NOMO-1 treated with dmso at 0.1 percent for 144 hours (cell line): ENCODE results near the gene CACNA1H.

Source experiments
- DNase-seq: peaks from one replicate; lab custom pipeline; 2025; ENCODE audit not compliant: unreplicated experiment; lab: John Stamatoyannopoulos, UW

CACNA1H gene

DNA sequence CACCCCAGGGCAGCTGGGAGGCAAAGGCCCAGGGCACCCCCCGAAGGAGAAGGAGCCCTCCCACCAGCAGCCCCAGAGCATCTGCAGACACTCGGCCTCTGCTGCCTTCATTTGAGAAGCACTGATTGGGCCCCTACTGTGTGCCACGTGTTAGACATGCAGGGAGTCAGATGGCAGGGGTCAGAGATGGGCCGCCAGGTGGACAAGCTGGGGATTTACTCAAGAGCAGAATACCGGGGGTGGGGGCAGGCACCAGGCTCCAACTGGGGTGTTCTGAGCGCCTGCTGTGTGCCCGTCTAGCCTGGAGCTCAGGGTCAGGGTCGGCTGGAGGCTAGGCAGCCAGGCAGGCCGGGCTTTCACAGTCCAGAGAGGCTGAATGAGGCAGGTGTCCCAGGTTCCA, 53.4 kb downstream of the CACNA1H start:
- no peak for DNase-seq

GRCh38 chr16:1206786-1207185, 53.9 kb downstream of the CACNA1H start:
- no peak for DNase-seq

GRCh38 chr16:1208239-1208830, 55.4 kb downstream of the CACNA1H start:
- DNase-seq = no peak

DNA sequence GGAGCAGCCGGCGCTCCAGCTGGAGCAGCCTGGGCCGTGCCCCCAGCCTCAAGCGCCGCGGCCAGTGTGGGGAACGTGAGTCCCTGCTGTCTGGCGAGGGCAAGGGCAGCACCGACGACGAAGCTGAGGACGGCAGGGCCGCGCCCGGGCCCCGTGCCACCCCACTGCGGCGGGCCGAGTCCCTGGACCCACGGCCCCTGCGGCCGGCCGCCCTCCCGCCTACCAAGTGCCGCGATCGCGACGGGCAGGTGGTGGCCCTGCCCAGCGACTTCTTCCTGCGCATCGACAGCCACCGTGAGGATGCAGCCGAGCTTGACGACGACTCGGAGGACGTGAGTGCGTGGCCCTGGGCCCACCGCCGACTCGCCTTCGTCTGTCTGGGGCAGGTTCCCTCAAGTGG, 56.2 kb downstream of the CACNA1H start:
- no peak for DNase-seq

DNA sequence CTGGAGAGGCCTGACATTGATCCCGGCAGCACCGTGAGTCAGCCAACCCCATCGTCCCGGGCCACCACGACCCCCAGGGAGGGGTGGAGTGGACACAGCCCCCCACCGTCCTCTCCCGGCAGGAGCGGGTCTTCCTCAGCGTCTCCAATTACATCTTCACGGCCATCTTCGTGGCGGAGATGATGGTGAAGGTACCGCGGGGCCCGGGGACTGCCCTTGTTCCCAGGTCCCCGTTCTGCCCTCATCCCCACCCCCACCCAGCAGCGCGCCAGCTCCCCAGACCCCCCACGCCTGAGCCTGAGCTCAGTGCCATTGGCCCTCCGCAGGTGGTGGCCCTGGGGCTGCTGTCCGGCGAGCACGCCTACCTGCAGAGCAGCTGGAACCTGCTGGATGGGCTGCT, 57.6 kb downstream of the CACNA1H start:
- no peak for DNase-seq

DNA sequence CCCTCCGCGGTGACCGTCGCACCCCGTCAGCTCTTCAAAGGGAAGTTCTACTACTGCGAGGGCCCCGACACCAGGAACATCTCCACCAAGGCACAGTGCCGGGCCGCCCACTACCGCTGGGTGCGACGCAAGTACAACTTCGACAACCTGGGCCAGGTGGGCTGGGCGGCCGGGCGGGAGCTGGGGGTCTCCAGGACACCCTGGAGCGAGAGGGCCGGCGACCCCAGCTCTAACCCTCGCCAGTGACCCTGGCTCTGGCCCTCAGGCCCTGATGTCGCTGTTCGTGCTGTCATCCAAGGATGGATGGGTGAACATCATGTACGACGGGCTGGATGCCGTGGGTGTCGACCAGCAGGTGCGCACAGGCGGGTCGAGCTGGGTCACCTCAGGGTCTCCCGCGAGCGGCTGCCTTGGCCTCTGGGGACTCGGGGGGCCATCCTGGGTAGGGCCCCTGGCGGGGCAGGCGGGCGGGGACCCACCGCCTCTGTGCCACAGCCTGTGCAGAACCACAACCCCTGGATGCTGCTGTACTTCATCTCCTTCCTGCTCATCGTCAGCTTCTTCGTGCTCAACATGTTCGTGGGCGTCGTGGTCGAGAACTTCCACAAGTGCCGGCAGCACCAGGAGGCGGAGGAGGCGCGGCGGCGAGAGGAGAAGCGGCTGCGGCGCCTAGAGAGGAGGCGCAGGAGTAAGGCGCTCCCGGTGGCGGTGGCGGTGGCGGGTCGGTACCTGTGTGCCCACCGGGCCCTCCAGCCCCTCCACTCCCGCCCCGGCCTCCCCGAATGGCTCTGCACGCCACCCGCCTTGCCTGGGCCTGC, 58.8 kb downstream of the CACNA1H start:
- no peak for DNase-seq

- DNase-seq = no peak
These were observed 59.8 kb downstream of the CACNA1H start for GRCh38 chr16:1212616-1213194.

DNA sequence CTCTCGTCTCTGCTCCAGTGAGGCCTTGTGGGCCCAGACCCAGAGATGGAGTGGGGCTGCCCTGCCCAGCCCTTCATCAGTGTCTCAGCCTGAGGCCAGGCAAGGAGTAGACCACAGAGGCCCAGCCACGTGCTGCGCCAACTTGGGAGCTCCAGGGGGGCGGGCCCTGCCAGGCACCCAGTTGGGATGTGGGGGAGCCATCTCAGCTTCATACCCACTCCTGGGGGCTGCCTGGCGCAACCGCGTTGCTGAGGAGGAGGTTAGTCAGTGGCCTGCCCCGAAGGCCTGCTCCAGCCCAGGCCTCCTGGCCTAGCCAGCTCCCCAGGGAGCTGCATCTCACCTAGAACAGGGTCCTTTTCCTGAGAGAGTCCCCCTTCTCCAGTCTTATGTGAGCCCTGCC, 60.3 kb downstream of the CACNA1H start:
- no peak for DNase-seq

DNA sequence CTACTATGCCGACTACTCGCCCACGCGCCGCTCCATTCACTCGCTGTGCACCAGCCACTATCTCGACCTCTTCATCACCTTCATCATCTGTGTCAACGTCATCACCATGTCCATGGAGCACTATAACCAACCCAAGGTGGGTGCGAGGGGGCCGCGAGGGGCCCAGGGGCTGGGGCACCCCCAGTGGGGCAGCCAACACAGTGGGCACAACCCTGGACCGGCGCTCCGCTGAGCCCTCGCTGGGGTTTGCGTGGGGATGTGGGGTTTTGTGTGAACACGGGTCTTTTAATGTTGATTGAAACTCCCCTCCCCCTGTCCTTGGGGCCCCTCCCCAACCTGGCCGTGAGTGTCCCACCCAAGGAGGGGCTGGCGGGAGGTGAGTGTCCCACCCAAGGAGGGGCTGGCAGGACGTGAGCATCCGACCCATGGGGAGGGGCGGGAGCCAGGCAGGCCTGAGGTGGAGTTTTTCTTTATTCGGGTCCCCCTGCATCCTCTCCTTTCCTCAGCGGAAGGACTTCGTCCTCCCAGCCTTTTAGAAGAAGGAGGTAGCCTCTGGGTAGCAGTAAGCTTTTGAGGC, 61.0 kb downstream of the CACNA1H start:
- DNase-seq = no peak

DNA sequence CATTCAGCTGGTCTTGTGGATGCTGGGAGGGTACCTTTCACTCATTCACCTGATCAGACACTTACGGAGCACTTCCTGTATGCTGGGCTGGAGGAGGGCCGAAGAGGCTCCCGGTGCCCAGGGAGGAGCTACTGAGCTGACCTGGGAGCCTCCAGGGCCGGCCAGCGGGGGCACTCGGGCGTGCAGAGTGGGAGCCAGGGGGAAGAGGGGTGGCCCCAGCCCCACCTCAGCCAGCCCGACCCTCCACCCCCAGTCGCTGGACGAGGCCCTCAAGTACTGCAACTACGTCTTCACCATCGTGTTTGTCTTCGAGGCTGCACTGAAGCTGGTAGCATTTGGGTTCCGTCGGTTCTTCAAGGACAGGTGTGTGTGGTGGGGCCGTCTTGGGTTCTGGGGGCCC, 61.8 kb downstream of the CACNA1H start:
- DNase-seq = no peak

GRCh38 chr16:1215574-1216295, 62.8 kb downstream of the CACNA1H start:
- no peak for DNase-seq

DNA sequence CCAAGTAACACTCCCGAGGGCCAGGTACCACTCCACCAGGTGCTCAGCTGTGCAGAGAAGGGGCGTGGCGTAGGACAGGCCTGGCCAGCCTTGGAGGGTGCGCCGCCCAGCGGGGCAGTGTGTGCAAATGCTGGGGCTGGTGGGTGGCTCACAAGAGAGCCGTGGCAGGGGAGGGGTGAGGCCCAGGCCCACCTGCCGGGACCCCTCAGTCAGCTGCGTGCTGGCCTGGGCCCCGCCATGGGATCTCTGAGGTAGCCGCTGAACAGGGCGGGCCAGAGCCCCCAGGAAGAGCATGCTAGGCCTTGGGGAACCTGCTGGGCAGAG, 63.4 kb downstream of the CACNA1H start:
- no peak for DNase-seq

DNA sequence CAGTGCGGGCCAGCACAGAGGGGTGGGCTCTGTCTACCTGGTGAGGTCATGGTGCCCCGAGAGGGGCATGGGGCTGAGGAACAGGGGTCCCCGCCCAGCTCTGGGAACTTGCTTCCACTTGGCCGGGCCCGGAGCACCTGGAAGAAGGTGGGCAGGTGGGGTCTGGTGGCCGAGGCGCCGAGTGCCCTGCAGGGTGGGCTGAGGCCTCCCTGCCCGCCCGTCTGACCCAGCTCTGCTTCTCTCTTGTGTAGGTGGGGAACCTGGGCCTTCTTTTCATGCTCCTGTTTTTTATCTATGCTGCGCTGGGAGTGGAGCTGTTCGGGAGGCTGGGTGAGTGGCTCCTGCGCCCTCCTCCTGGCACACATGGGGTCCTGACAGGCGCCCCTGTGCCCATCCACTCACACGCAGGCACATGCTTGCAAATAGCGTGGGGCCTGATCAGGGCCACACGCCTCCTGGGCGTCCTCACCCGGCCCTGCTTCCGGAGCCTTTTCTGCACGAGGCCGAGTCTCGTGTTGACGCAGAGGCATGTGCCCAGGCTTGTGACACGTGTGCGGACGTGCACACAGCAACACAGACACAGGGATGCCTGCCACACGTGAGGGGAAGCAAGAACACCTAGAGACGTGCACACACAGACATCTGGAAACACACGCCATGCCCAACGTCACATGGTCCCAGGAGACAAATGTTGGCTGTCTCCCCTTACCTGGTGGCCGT, 63.9 kb downstream of the CACNA1H start:
- DNase-seq = no peak

GRCh38 chr16:1217526-1217925, 64.6 kb downstream of the CACNA1H start:
- DNase-seq = no peak

DNA sequence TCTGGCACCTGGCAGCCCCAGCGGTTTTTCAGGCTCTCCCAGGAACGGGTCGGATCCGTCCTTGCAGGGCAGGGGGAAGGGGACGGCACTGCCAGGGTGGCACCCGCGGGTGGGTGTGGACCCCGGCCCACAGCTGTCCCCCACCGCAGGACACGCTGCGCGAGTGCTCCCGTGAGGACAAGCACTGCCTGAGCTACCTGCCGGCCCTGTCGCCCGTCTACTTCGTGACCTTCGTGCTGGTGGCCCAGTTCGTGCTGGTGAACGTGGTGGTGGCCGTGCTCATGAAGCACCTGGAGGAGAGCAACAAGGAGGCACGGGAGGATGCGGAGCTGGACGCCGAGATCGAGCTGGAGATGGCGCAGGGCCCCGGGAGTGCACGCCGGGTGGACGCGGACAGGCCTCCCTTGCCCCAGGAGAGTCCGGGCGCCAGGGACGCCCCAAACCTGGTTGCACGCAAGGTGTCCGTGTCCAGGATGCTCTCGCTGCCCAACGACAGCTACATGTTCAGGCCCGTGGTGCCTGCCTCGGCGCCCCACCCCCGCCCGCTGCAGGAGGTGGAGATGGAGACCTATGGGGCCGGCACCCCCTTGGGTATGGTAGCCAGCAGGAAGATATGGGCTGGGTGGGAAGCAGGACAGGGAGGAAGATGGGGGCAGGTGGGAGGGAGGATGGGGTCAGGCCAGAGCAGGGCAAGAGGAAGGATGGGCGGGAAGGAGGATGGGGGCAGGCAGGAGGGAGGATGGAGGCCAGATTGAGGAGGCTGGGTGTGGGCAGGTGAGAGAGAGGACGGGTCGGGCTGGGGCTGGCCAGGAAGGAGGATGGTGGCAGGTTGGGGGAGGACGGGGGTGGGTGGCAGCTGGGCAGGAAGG, 65.4 kb downstream of the CACNA1H start:
- DNase-seq = no peak

- DNase-seq = no peak
These were observed 66.2 kb downstream of the CACNA1H start for GRCh38 chr16:1218930-1219611.

DNA sequence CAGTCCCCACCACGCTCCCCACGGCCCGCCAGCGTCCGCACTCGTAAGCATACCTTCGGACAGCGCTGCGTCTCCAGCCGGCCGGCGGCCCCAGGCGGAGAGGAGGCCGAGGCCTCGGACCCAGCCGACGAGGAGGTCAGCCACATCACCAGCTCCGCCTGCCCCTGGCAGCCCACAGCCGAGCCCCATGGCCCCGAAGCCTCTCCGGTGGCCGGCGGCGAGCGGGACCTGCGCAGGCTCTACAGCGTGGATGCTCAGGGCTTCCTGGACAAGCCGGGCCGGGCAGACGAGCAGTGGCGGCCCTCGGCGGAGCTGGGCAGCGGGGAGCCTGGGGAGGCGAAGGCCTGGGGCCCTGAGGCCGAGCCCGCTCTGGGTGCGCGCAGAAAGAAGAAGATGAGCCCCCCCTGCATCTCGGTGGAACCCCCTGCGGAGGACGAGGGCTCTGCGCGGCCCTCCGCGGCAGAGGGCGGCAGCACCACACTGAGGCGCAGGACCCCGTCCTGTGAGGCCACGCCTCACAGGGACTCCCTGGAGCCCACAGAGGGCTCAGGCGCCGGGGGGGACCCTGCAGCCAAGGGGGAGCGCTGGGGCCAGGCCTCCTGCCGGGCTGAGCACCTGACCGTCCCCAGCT, 67.3 kb downstream of the CACNA1H start:
- DNase-seq = no peak

GRCh38 chr16:1220841-1221627, 68.1 kb downstream of the CACNA1H start:
- no peak for DNase-seq
